H1 (cell line): Measurements from ENCODE around the gene TCERG1L. TPM values are rescaled to one million over a fixed set of nuclear protein-coding genes. Genes with fewer than 3 reads are reported as not detected.

Experiments
- CTCF ChIA-PET: fragments of 300-600 bp; sonication (Branson Sonifier 250); formaldehyde crosslinking; loops from one replicate; lab custom pipeline; 2021; ENCODE audit not compliant: partially characterized antibody; lab: Charles Lee
- POLR2A ChIA-PET: fragments of 300-600 bp; sonication (Branson Sonifier 250); formaldehyde crosslinking; loops from one replicate; lab custom pipeline; 2021; ENCODE audit warnings: inconsistent platforms; ENCODE audit not compliant: partially characterized antibody; lab: Charles Lee
- DNase-seq, 2 experiments: peaks; one replicate each; pipeline versions ENCODE4 v3.0.0 to v3.0.0-alpha.2; 2010 to 2022; ENCODE audit warnings: low spot score in 2 of 2, low read depth in 1 of 2, mixed read lengths in 1 of 2
- FAIRE-seq: peaks from 2 replicates; lab custom pipeline; 2011; peaks lifted over from hg19 to GRCh38; lab: Jason Lieb, UNC
- H2AFZ ChIP-seq: 2 replicates; pipeline ENCODE4 v1.8.1; 2012; ENCODE audit warnings: low read length, inconsistent platforms
- H2AK5ac ChIP-seq: 2 replicates; pipeline ENCODE4 v1.6.1; 2013; ENCODE audit warnings: low read depth, low read length
- H2BK120ac ChIP-seq: replicated peaks from 2 replicates; pipeline ENCODE3; 2013; ENCODE audit warnings: low read depth, low read length, inconsistent platforms
- H2BK12ac ChIP-seq: 2 replicates; pipeline ENCODE4 v1.6.1; 2013; ENCODE audit warnings: low read depth, low read length
- H2BK15ac ChIP-seq: 2 replicates; pipeline ENCODE4 v1.6.1; 2013; ENCODE audit warnings: low read length
- H2BK20ac ChIP-seq: 2 replicates; pipeline ENCODE4 v1.6.1; 2013; ENCODE audit warnings: low read length
- H2BK5ac ChIP-seq: 2 replicates; pipeline ENCODE4 v1.6.1; 2013; ENCODE audit warnings: low read depth, low read length
- H3K14ac ChIP-seq: 2 replicates; pipeline ENCODE4 v1.6.1; 2013; ENCODE audit warnings: inconsistent platforms; ENCODE audit not compliant: insufficient read length
- H3K18ac ChIP-seq: 2 replicates; pipeline ENCODE4 v1.6.1; 2013; ENCODE audit warnings: low read length; ENCODE audit errors: extremely low read depth
- H3K23ac ChIP-seq: 2 replicates; pipeline ENCODE4 v1.6.1; 2013; ENCODE audit warnings: inconsistent platforms; ENCODE audit not compliant: insufficient read length
- H3K23me2 ChIP-seq: 2 replicates; pipeline ENCODE4 v1.6.1; 2013; ENCODE audit warnings: low read depth, low read length
- H3K27ac ChIP-seq: 2 replicates; pipeline ENCODE4 v1.6.1; 2011; ENCODE audit warnings: low read depth, low read length, inconsistent platforms
- H3K27me3 ChIP-seq, 4 experiments: replicated peaks in 1 of 4; 1 replicate in 1 of 4; 2 replicates in 3 of 4; pipeline versions ENCODE4 v1.6.1 to v1.8.1; 2011 to 2013; ENCODE audit warnings: low read length in 3 of 4, mild to moderate bottlenecking in 3 of 4, inconsistent platforms in 2 of 4, mixed read lengths in 2 of 4, moderate library complexity in 1 of 4; ENCODE audit not compliant: control insufficient read depth in 3 of 4, insufficient read depth in 3 of 4; ENCODE audit errors: extremely low read depth in 1 of 4
- H3K36me3 ChIP-seq, 4 experiments: 2 replicates each; pipeline versions ENCODE4 v1.6.1 to v1.8.1; 2011 to 2013; ENCODE audit warnings: mild to moderate bottlenecking in 4 of 4, low read length in 3 of 4, moderate library complexity in 2 of 4, control low read depth in 1 of 4, inconsistent platforms in 1 of 4; ENCODE audit not compliant: insufficient read depth in 4 of 4, control insufficient read depth in 2 of 4
- H3K4ac ChIP-seq: replicated peaks from 2 replicates; pipeline ENCODE3; 2013; ENCODE audit warnings: low read length, low read depth, mixed read lengths, inconsistent platforms; ENCODE audit not compliant: insufficient read length
- H3K4me1 ChIP-seq, 4 experiments: replicated peaks in 1 of 4; 1 replicate in 1 of 4; 2 replicates in 3 of 4; pipeline versions ENCODE4 v1.6.1 to v1.8.1; 2011 to 2013; ENCODE audit warnings: low read length in 3 of 4, inconsistent platforms in 2 of 4, mixed read lengths in 1 of 4; ENCODE audit not compliant: insufficient read depth in 4 of 4, control insufficient read depth in 3 of 4
- H3K4me2 ChIP-seq, 2 experiments: 2 replicates each; pipeline versions ENCODE4 v1.6.1 to v1.8.1; 2011 to 2013; ENCODE audit warnings: low read depth in 2 of 2, low read length in 2 of 2, control low read depth in 1 of 2, inconsistent platforms in 1 of 2, mild to moderate bottlenecking in 1 of 2; ENCODE audit not compliant: insufficient read depth in 1 of 2
- H3K4me3 ChIP-seq, 4 experiments: fragments of 200-600, 300-600 bp in 1 of 4; sonication (generic), shearing (Covaris generic), sonication (Bioruptor Twin) in 1 of 4; 2 replicates each; pipeline versions ENCODE4 v1.5.1 to v1.8.1; 2011 to 2016; ENCODE audit warnings: low read length in 4 of 4, low read depth in 3 of 4, control low read depth in 2 of 4, inconsistent platforms in 2 of 4, mild to moderate bottlenecking in 2 of 4, mixed read lengths in 1 of 4, moderate library complexity in 1 of 4; ENCODE audit not compliant: insufficient read depth in 2 of 4; ENCODE audit errors: extremely low read depth in 1 of 4
- H3K56ac ChIP-seq: replicated peaks from 2 replicates; pipeline ENCODE3; 2013; ENCODE audit warnings: low read depth, mild to moderate bottlenecking, mixed read lengths, low read length, inconsistent platforms; ENCODE audit not compliant: insufficient read length
- H3K79me1 ChIP-seq: 2 replicates; pipeline ENCODE4 v1.6.1; 2013; ENCODE audit warnings: low read depth, low read length, control low read depth
- H3K79me2 ChIP-seq, 2 experiments: 2 replicates each; pipeline versions ENCODE4 v1.6.1 to v1.8.1; 2012 to 2013; ENCODE audit warnings: low read length in 2 of 2, mild to moderate bottlenecking in 2 of 2, inconsistent platforms in 1 of 2; ENCODE audit not compliant: insufficient read depth in 2 of 2, control insufficient read depth in 1 of 2
- H3K9ac ChIP-seq, 4 experiments: replicated peaks in 1 of 4; 1 replicate in 1 of 4; 2 replicates in 3 of 4; pipeline versions ENCODE4 v1.6.1 to v1.8.1; 2011 to 2013; ENCODE audit warnings: low read depth in 3 of 4, low read length in 3 of 4, control low read depth in 2 of 4, mild to moderate bottlenecking in 2 of 4, moderate library complexity in 2 of 4, inconsistent platforms in 1 of 4; ENCODE audit errors: extremely low read depth in 1 of 4
- H3K9me3 ChIP-seq, 2 experiments: 2 replicates each; pipeline versions ENCODE4 v1.6.1 to v1.8.1; 2012 to 2013; ENCODE audit warnings: mild to moderate bottlenecking in 2 of 2, moderate library complexity in 2 of 2, control low read depth in 1 of 2, inconsistent platforms in 1 of 2, low read depth in 1 of 2, low read length in 1 of 2, mixed read lengths in 1 of 2; ENCODE audit not compliant: insufficient read depth in 2 of 2
- H4K20me1 ChIP-seq, 2 experiments: replicated peaks in 1 of 2; 2 replicates each; pipeline versions ENCODE3 to v1.8.1; 2011 to 2013; ENCODE audit warnings: inconsistent platforms in 2 of 2, low read length in 2 of 2, mild to moderate bottlenecking in 1 of 2; ENCODE audit not compliant: insufficient read depth in 2 of 2, control insufficient read depth in 1 of 2
- H4K5ac ChIP-seq: 2 replicates; pipeline ENCODE4 v1.6.1; 2013; ENCODE audit warnings: low read length, low read depth, mixed read lengths, inconsistent platforms; ENCODE audit not compliant: insufficient read length
- H4K8ac ChIP-seq: 2 replicates; pipeline ENCODE4 v1.8.0; 2013; ENCODE audit warnings: mild to moderate bottlenecking, moderate library complexity, low read length, inconsistent platforms; ENCODE audit not compliant: insufficient read depth; ENCODE audit errors: extremely low read depth
- H4K91ac ChIP-seq: replicated peaks from 2 replicates; pipeline ENCODE3; 2013; ENCODE audit warnings: low read length, mixed read lengths, inconsistent platforms; ENCODE audit not compliant: insufficient read length
- BCL11A ChIP-seq, 2 experiments: IDR thresholded peaks; one replicate each; pipeline ENCODE4 v1.6.1; 2011; ENCODE audit warnings: low read depth in 2 of 2, low read length in 2 of 2, mild to moderate bottlenecking in 2 of 2
- CBX5 ChIP-seq: fragments of 300-800, 300-1000 bp; sonication (generic); IDR thresholded peaks from 2 replicates; pipeline ENCODE4 v1.7.1; 2016; ENCODE audit warnings: antibody characterized with exemption, low read length, low read depth
- CHD2 ChIP-seq: IDR thresholded peaks from 2 replicates; pipeline ENCODE4 v1.6.1; 2012; ENCODE audit warnings: low read length, improper control_type of control experiment
- CREB1 ChIP-seq: IDR thresholded peaks from 2 replicates; pipeline ENCODE4 v1.6.1; 2012; ENCODE audit warnings: inconsistent platforms
- FOSL1 ChIP-seq: IDR thresholded peaks from 2 replicates; pipeline ENCODE4 v1.6.1; 2011; ENCODE audit warnings: mild to moderate bottlenecking, low read depth, low read length, moderate library complexity; ENCODE audit not compliant: insufficient read depth
- HDAC2 ChIP-seq, 2 experiments: fragments of 300-600 bp in 1 of 2; sonication (generic) in 1 of 2; IDR thresholded peaks; 2 replicates each; pipeline ENCODE4 v1.6.1; 2011 to 2012; ENCODE audit warnings: low read depth in 2 of 2, low read length in 2 of 2, mild to moderate bottlenecking in 2 of 2, moderate library complexity in 2 of 2, borderline replicate concordance in 1 of 2, inconsistent platforms in 1 of 2
- KDM4A ChIP-seq: IDR thresholded peaks from one replicate; pipeline ENCODE4 v1.7.1; 2012; ENCODE audit warnings: low read depth, mild to moderate bottlenecking, moderate library complexity, low read length, inconsistent platforms; ENCODE audit not compliant: severe bottlenecking
- POLR2AphosphoS5 ChIP-seq: IDR thresholded peaks from 2 replicates; pipeline ENCODE4 v1.6.1; 2011; ENCODE audit warnings: low read depth, low read length
- RBBP5 ChIP-seq: IDR thresholded peaks from 2 replicates; pipeline ENCODE4 v1.7.1; 2012; ENCODE audit warnings: low read depth, mild to moderate bottlenecking, inconsistent platforms, low read length, moderate library complexity, borderline replicate concordance
- RXRA ChIP-seq: IDR thresholded peaks from 2 replicates; pipeline ENCODE4 v1.6.1; 2011; ENCODE audit warnings: low read depth, mild to moderate bottlenecking, low read length, moderate library complexity; ENCODE audit not compliant: insufficient read depth
- SAP30 ChIP-seq: fragments of 300-600 bp; sonication (generic); IDR thresholded peaks from 2 replicates; pipeline ENCODE4 v1.7.1; 2012; ENCODE audit warnings: low read length, moderate library complexity, mild to moderate bottlenecking, inconsistent platforms; ENCODE audit not compliant: insufficient read depth, insufficient replicate concordance
- SP2 ChIP-seq: IDR thresholded peaks from 2 replicates; pipeline ENCODE4 v1.6.1; 2012; ENCODE audit warnings: mild to moderate bottlenecking, low read length, inconsistent platforms
- SUZ12 ChIP-seq: fragments of 200-600 bp; sonication (generic); IDR thresholded peaks from 2 replicates; pipeline ENCODE4 v1.6.1; 2012; ENCODE audit warnings: mild to moderate bottlenecking, inconsistent platforms, low read length, moderate library complexity, mixed read lengths
- ZNF274 ChIP-seq: IDR thresholded peaks from 2 replicates; pipeline ENCODE4 v1.7.0; 2012; ENCODE audit warnings: low read length, borderline replicate concordance; ENCODE audit errors: extremely low read depth
- WGBS, 2 experiments: shearing (Covaris generic) in 1 of 2; methylation state at CpG; one replicate each; pipeline versions ENCODE4 v1.1.6 to v1.1.7; 2013 to 2015; ENCODE audit warnings: low lambda C conversion rate in 2 of 2, mixed read lengths in 2 of 2, inconsistent platforms in 1 of 2, low coverage in 1 of 2, missing lambda C conversion rate in 1 of 2; ENCODE audit not compliant: insufficient replicate concordance in 2 of 2, insufficient coverage in 1 of 2, insufficient read length in 1 of 2; ENCODE audit errors: extremely low coverage in 1 of 2, missing lambda C conversion rate in 1 of 2; 5-methylcytosine and 5-hydroxymethylcytosine counted together
- polyA plus RNA-seq, 7 experiments: library from polyadenylated mRNA; depleted of rRNA in 3 of 7; stranded (reverse) in 5 of 7; unstranded in 2 of 7; fragments of >200 nt in 5 of 7; fragments of 200-250 nt in 2 of 7; gene quantifications; 1 replicate in 5 of 7; 2 replicates in 1 of 7; 4 replicates in 1 of 7; pipeline versions ENCODE4 v1.2.1 to v1.2.3, GENCODE V29; 2011 to 2013; ENCODE audit warnings: missing spikeins in 2 of 7, mixed read lengths in 2 of 7
- total RNA-seq: library from RNA; stranded (reverse); fragmentation: NEBNext Ultra II Directional; extraction: Animal tissue kit (Norgen Biotek cat#: 25700); gene quantifications from 2 replicates; pipeline ENCODE4 v1.2.1, GENCODE V29; 2021

Gene TCERG1L
- total and polyA plus RNA-seq, 2 of the 8 experiments (the other 6 are each of a cell fraction or from before 2014, with no cell fraction given) = 3.9 to 6.9 TPM

GRCh38 chr10:131200856-131201470 is 110.6 kb downstream of the TCERG1L start:
- no peak for FAIRE-seq
- H3K4me2 ChIP-seq = no peak overlapping the region
- H3K4me1 ChIP-seq = peaks cover 0 to 3% (median 0%) of the 10 kb centered on the region in 4 experiments; a peak in 1 of 7 replicates
- H3K18ac ChIP-seq = no peak overlapping the region
- ChIA-PET CTCF (interaction anchor here (0.9 to 1.9 kb wide), 2 partner anchors 14 to 59 kb away, joined by 3 to 4 read pairs; no protein-coding TSS in a partner anchor), POLR2A (no interaction called here)
- H3K56ac ChIP-seq = no peak overlapping the region
- H2BK12ac ChIP-seq = no peak overlapping the region
- H4K20me1 ChIP-seq = no peaks in the 10 kb centered on the region
- no peak overlapping the region for H2AFZ ChIP-seq
- 87% methylated on average over 21 of the region's 21 CpGs; no CpG with 5 or more reads in 1 of the 2 experiments for WGBS, 2 experiments
- H3K23me2 ChIP-seq = no peaks in the 10 kb centered on the region
- no peak overlapping the region for H2BK5ac ChIP-seq
- H3K36me3 ChIP-seq = no peaks in the 10 kb centered on the region
- no peak overlapping the region for H4K91ac ChIP-seq
- H3K79me1 ChIP-seq = no peaks in the 10 kb centered on the region
- no peak overlapping the region for H2BK120ac ChIP-seq
- no peak overlapping the region for H3K4me3 ChIP-seq
- H2BK15ac ChIP-seq = no peak overlapping the region
- no peak overlapping the region for H2BK20ac ChIP-seq
- DNase-seq = no peak
- H4K5ac ChIP-seq = no peak overlapping the region
- H3K9ac ChIP-seq = no peak overlapping the region
- H3K14ac ChIP-seq = no peak overlapping the region
- no peak overlapping the region for H3K27ac ChIP-seq
- H3K23ac ChIP-seq = no peak overlapping the region
- H3K9me3 ChIP-seq = no peaks in the 10 kb centered on the region
- no peak overlapping the region for H3K4ac ChIP-seq
- no peaks in the 10 kb centered on the region for H3K27me3 ChIP-seq
- H3K79me2 ChIP-seq = no peaks in the 10 kb centered on the region
- no peak overlapping the region for H2AK5ac ChIP-seq
- peak overlapping the region; percentile 15; the same call in 1 of the 2 replicates for H4K8ac ChIP-seq
- no peak for TF ChIP-seq BCL11A (IDR thresholded peaks at IDR 0.05; ENCODE audit: low read depth in 2 of 2, low read length in 2 of 2)
- TF ChIP-seq ZNF274 = no peak
- TF ChIP-seq RXRA = no peak
- TF ChIP-seq CREB1 = no peak
- TF ChIP-seq CHD2 = no peak
- no peak for TF ChIP-seq SAP30
- TF ChIP-seq FOSL1 = no peak
- no peak for TF ChIP-seq HDAC2 (IDR thresholded peaks at IDR 0.05; ENCODE audit: borderline replicate concordance in 1 of 2, low read depth in 2 of 2, low read length in 2 of 2)
- no peak for TF ChIP-seq SUZ12
- no peak for TF ChIP-seq POLR2AphosphoS5
- no peak for TF ChIP-seq KDM4A
- TF ChIP-seq SP2 = no peak
- no peak for TF ChIP-seq CBX5
- no peak for TF ChIP-seq RBBP5
